T-cell (primary cell): ENCODE measurements around the gene MALL. TPM values are rescaled to one million over a fixed set of nuclear protein-coding genes. Genes with fewer than 3 reads are reported as not detected.
"Not testable (repeated sequence)": the region's sequence is repeated elsewhere in the genome, so short reads cannot be mapped to it uniquely, and the experiment has no call there.

ENCODE experiments used
- ATAC-seq, 4 experiments: fragments of 200-7000 bp in 3 of 4; fragments of 150-1000 bp in 1 of 4; cut with Tn5 transposase; replicated peaks in 1 of 4; 1 replicate in 3 of 4; 2 replicates in 1 of 4; pipeline ENCODE4 v1.10.0; 2021; ENCODE audit warnings: moderate library complexity in 3 of 4, mild to moderate bottlenecking in 2 of 4, moderate number of reproducible peaks in 1 of 4
- CTCF ChIA-PET, 2 donors: fragments of 300-600 bp; sonication (Branson Sonifier 250); formaldehyde crosslinking; loops; one replicate each; lab custom pipeline; 2022; ENCODE audit warnings: antibody characterized with exemption in 2 of 2; lab: Charles Lee
- POLR2A ChIA-PET, 2 donors: fragments of 300-600 bp; sonication (Branson Sonifier 250); formaldehyde crosslinking; loops; one replicate each; lab custom pipeline; 2022; ENCODE audit warnings: antibody characterized with exemption in 2 of 2; lab: Charles Lee
- DNase-seq, 35 experiments: peaks; one replicate each; pipeline versions ENCODE4 v3.0.0 to v3.0.0-alpha.2; 2013 to 2023
- H3K27ac ChIP-seq: one replicate; pipeline ENCODE4 v1.5.1; 2013; ENCODE audit warnings: low read length
- H3K27me3 ChIP-seq, 2 experiments: replicated peaks in 1 of 2; 1 replicate in 1 of 2; 2 replicates in 1 of 2; pipeline versions ENCODE4 v1.6.1 to v1.7.0; 2013; ENCODE audit warnings: low read length in 1 of 2, mixed read lengths in 1 of 2; ENCODE audit not compliant: control insufficient read depth in 2 of 2, insufficient read depth in 2 of 2; ENCODE audit errors: extremely low read depth in 1 of 2
- H3K36me3 ChIP-seq, 2 donors: 1 replicate in 1 of 2; 2 replicates in 1 of 2; pipeline versions ENCODE4 v1.6.1 to v1.7.0; 2013; ENCODE audit warnings: low read length in 1 of 2; ENCODE audit not compliant: control insufficient read depth in 2 of 2, insufficient read depth in 1 of 2; ENCODE audit errors: extremely low read depth in 1 of 2
- H3K4me1 ChIP-seq, 2 experiments: 1 replicate in 1 of 2; 2 replicates in 1 of 2; pipeline versions ENCODE4 v1.6.1 to v1.7.0; 2013; ENCODE audit warnings: low read length in 2 of 2, mixed read lengths in 1 of 2; ENCODE audit not compliant: insufficient read depth in 2 of 2, control insufficient read depth in 1 of 2; ENCODE audit errors: extremely low read depth in 1 of 2
- H3K4me3 ChIP-seq, 2 donors: 1 replicate in 1 of 2; 2 replicates in 1 of 2; pipeline versions ENCODE4 v1.5.1 to v1.7.0; 2013; ENCODE audit warnings: mild to moderate bottlenecking in 2 of 2, low read length in 1 of 2, moderate library complexity in 1 of 2; ENCODE audit not compliant: control insufficient read depth in 1 of 2; ENCODE audit errors: extremely low read depth in 1 of 2
- H3K9me3 ChIP-seq: 2 replicates; pipeline ENCODE4 v1.7.0; 2013
- H3K27ac Mint-ChIP-seq, 2 donors: one replicate each; pipeline ENCODE4 v1.8.0; 2020 to 2021; ENCODE audit warnings: mild to moderate bottlenecking in 2 of 2, mixed read lengths in 2 of 2
- H3K27me3 Mint-ChIP-seq, 2 donors: one replicate each; pipeline ENCODE4 v1.8.0; 2021 to 2022; ENCODE audit warnings: mixed read lengths in 2 of 2
- H3K36me3 Mint-ChIP-seq: one replicate; pipeline ENCODE4 v1.8.0; 2021; ENCODE audit warnings: mixed read lengths
- H3K4me1 Mint-ChIP-seq, 3 donors: one replicate each; pipeline ENCODE4 v1.8.0; 2020 to 2022; ENCODE audit warnings: mixed read lengths in 3 of 3, mild to moderate bottlenecking in 1 of 3
- H3K4me3 Mint-ChIP-seq, 3 donors: one replicate each; pipeline ENCODE4 v1.8.0; 2020 to 2022; ENCODE audit warnings: mild to moderate bottlenecking in 3 of 3, mixed read lengths in 3 of 3, moderate library complexity in 3 of 3
- H3K9me3 Mint-ChIP-seq, 3 donors: one replicate each; pipeline ENCODE4 v1.8.0; 2020 to 2022; ENCODE audit warnings: mixed read lengths in 3 of 3
- WGBS: methylation state at CpG from one replicate; pipeline ENCODE4 v1.1.5; 2013; ENCODE audit warnings: missing lambda C conversion rate; ENCODE audit not compliant: insufficient coverage; 5-methylcytosine and 5-hydroxymethylcytosine counted together
- total RNA-seq, 35 experiments: library from RNA in 6 of 35; stranded (reverse) in 6 of 35; fragments of 120-200 nt in 1 of 35; gene quantifications; one replicate each; pipeline versions ENCODE4 v1.2.1 to v1.2.4 and lab custom pipeline; 2013 to 2026

The MALL gene
- total RNA-seq, 5 donors from 2014 or later (not counting 1 experiment from before 2014, with no cell fraction given), result 0.39 to 0.57 (median 0.53) TPM; not detected in 2

DNA sequence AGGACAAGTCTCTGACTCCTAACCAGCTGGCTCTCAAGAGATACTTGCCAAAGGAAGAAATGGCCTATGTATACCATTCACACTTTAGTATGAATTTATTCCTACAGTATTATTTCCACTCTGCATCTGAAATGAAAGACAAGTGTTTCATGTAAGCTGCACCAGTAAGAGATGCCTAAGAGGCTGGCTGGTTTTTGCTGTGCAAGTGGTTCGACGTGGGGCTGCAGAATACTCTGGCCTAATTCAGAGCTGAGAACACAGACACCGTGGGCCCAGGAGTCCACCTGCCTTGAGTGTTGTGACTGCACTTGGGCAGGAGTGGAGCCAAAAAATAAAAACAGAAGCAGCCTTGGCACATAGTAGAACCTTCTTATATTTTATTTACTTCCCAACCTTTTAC lies 47.5 kb downstream of the MALL start:
- H3K4me1 ChIP-seq, POLR2A ChIA-PET, H3K27me3 Mint-ChIP-seq, H3K36me3 Mint-ChIP-seq, ATAC-seq, H3K27ac ChIP-seq, H3K27me3 ChIP-seq, DNase-seq, H3K4me3 Mint-ChIP-seq, H3K4me3 ChIP-seq, CTCF ChIA-PET, H3K4me1 Mint-ChIP-seq, H3K9me3 ChIP-seq, H3K9me3 Mint-ChIP-seq, H3K36me3 ChIP-seq, H3K27ac Mint-ChIP-seq: not testable (repeated sequence)
- WGBS, result 100% methylated on average over 2 of the region's 3 CpGs

DNA sequence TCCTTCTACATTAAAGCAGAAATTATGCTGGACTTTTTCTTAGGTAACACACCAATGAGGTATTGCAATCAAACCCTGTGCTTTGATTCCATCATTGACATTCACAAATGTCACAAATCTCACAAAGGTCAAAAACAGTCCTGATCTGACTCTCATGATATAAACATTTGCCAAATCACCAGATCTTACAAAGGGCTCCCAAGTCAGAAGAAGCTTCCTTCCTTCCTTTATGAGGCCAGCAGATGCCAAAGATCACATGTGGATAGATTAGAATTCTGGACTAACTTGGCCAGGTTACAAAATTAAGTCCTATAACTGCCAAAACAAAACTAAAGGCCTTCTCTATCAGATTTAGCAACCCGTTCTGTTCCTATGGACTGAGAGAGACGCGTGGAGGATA lies 53.3 kb downstream of the MALL start:
- H3K4me1 ChIP-seq, H3K27ac ChIP-seq, H3K27me3 Mint-ChIP-seq, H3K36me3 ChIP-seq, H3K36me3 Mint-ChIP-seq, H3K4me3 ChIP-seq, DNase-seq, CTCF ChIA-PET, ATAC-seq, H3K27me3 ChIP-seq, H3K9me3 Mint-ChIP-seq, POLR2A ChIA-PET, H3K4me3 Mint-ChIP-seq, H3K4me1 Mint-ChIP-seq, H3K27ac Mint-ChIP-seq, H3K9me3 ChIP-seq: not testable (repeated sequence)
- WGBS, result no CpG with 5 or more reads among the region's 3 CpGs

DNA sequence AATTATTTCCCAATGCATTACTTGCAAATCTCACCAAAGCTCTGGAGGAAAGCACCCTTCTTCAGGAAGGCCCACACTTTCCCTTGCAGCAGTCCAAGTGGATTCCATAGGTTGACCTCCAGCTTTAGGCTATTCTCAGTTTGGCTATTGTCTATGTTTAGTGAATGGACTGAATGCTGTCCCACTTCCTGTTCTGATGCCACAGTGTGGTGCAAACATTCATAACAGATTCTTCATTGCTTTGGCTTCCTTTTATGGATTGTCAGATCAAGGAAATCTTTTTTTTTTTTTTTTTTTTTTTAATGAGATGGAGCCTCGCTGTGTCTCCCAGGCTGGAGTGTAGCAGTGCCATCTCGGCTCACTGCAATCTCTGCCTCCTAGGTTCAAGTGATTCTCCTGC lies 55.1 kb downstream of the MALL start:
- H3K4me1 Mint-ChIP-seq, H3K27me3 Mint-ChIP-seq, POLR2A ChIA-PET, H3K4me1 ChIP-seq, H3K27ac ChIP-seq, H3K27me3 ChIP-seq, ATAC-seq, H3K36me3 ChIP-seq, H3K4me3 ChIP-seq, H3K9me3 Mint-ChIP-seq, H3K9me3 ChIP-seq, H3K27ac Mint-ChIP-seq, H3K4me3 Mint-ChIP-seq, H3K36me3 Mint-ChIP-seq, CTCF ChIA-PET, DNase-seq: not testable (repeated sequence)
- WGBS, result no CpG with 5 or more reads among the region's 2 CpGs

DNA sequence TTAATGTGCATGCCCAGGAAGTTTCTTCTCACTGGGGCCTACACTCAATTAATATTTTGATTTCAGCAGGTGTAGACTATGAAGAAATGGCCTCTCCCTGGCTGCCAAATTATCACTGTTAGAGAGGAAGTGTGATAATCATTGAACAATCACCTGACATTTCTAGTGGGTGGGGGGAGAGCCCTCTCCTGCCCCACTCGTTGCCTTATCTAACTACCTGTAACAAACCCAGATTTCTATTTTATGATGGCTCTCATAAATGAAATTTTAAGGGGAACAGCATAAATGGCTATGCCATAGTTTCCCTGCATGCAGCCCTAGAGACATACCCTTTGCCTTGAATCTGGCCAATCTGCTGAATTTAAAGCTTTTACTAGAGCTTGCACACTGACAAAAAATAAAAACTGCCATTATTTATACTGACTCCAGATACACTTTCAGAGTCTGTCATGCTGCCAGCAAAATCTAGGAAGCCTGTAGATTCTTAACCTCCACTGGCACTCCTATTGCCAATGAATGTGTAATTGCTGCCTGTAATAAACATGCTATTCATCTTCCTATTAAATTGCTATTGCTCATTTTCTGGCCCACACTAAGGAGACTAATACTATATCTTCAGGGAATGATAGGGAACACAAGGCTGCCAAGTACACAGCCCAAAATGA lies 55.8 kb downstream of the MALL start:
- H3K36me3 Mint-ChIP-seq, H3K4me1 ChIP-seq, DNase-seq, H3K4me3 ChIP-seq, H3K4me3 Mint-ChIP-seq, POLR2A ChIA-PET, H3K4me1 Mint-ChIP-seq, H3K27me3 Mint-ChIP-seq, H3K27ac ChIP-seq, H3K36me3 ChIP-seq, H3K9me3 Mint-ChIP-seq, H3K9me3 ChIP-seq, CTCF ChIA-PET, H3K27ac Mint-ChIP-seq, H3K27me3 ChIP-seq, ATAC-seq: not testable (repeated sequence)
- WGBS, result no CpG with 5 or more reads among the region's 1 CpG

DNA sequence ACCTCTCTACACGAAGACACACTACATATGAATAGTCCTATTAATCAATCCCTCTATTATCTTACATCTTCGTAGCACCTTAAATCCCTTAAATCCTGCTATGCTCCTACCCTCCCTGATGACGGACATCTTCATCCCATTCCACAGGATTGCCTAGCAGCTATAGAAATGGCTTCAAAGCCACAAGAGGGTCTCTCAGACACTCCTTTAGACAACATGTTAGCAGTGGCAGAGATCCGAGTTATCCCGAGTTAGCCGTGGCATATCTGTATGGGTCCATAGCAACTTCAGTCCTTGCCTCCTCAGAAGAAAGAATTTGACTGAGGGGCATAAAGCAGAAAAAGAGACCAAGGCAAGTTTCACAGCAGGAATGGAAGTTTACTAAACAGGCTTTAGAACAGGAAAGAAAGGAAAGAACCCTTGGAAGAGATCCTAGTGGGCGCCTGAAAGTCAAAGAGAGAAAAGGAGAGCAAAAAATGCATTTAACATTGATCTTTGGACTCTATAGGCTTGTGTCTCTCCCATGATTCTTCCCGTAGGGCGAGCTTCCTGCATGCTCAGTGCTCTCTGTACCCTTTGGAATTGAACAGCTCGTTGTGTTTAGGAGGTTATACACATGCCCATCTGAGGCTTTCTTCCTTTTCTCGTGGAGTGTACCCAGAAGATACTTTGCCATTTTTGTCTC lies 56.5 kb downstream of the MALL start:
- H3K9me3 ChIP-seq, H3K27ac Mint-ChIP-seq, H3K27me3 Mint-ChIP-seq, H3K27ac ChIP-seq, H3K36me3 ChIP-seq, H3K9me3 Mint-ChIP-seq, H3K27me3 ChIP-seq, DNase-seq, H3K4me3 ChIP-seq, CTCF ChIA-PET, POLR2A ChIA-PET, H3K36me3 Mint-ChIP-seq, H3K4me1 ChIP-seq, ATAC-seq, H3K4me3 Mint-ChIP-seq, H3K4me1 Mint-ChIP-seq: not testable (repeated sequence)
- WGBS, result no CpG with 5 or more reads among the region's 11 CpGs

DNA sequence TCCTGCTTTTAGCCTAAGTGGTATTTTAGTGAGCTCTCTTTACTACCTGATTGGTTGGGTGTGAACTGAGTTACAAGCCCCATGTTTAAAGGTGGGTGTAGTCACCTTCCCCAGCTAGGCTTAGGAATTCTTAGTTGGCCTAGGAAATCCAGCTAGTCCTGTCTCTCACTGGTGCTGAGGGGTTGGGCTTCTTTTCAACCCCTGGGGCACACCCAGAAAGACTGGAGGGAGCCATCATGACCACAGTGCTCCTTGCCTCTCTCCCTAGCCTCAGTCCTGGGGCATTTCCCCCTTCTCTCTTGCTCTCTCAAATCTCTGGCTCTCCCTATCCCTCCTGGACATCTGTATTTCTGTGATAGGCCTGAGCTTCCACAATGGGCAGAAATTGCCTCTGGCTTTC lies 57.6 kb downstream of the MALL start:
- H3K4me1 ChIP-seq, H3K9me3 ChIP-seq, ATAC-seq: not testable (repeated sequence)

More for the DNA sequence above, 57.6 kb downstream of the MALL start:
- H3K4me3 ChIP-seq, H3K27ac ChIP-seq, H3K36me3 ChIP-seq, H3K27me3 ChIP-seq, H3K4me3 Mint-ChIP-seq, H3K9me3 Mint-ChIP-seq, H3K36me3 Mint-ChIP-seq, DNase-seq, POLR2A ChIA-PET, H3K4me1 Mint-ChIP-seq, H3K27ac Mint-ChIP-seq, CTCF ChIA-PET, H3K27me3 Mint-ChIP-seq: not testable (repeated sequence)
